ENCODE results near the gene ELK3.

DNA sequence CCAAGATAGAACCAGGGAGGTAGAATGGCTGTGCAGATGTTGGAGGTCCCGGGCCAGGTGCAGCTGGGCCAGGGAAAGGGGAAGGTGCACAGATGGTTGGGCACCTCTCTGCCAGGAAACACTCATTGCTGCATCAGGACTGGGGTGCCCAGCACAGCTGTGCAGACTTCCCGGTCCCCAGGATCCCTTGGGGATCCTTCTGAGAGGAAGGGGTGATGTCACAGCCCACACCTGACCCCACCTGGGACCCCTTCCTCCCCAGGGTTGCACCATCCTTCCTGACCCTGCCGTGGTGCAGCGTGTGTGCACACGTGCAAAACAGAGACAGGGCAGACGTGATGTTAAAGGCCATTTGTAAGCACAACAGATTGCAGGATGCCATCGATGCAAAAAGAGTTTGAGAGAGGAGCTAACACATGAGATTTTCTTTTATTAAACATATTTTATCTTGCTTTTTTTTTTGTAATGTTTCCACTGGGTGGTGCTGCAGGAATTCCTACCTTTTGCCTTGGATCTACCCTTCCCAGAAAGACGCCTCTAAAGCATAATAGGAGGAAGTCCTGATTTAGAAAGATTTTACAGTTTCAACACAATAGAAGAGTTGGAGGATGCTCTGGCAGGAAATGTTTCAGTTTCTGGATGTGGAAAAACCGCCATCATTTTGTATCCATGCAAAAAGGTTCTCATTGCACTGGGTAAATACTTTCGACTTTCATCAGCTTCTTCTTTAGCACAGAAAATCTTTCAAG, 14.8 kb downstream of the ELK3 start:
- TF ChIP-seq POLR2A (IDR thresholded peaks at IDR 0.05) = no peak
- TF ChIP-seq, protein P1, sequence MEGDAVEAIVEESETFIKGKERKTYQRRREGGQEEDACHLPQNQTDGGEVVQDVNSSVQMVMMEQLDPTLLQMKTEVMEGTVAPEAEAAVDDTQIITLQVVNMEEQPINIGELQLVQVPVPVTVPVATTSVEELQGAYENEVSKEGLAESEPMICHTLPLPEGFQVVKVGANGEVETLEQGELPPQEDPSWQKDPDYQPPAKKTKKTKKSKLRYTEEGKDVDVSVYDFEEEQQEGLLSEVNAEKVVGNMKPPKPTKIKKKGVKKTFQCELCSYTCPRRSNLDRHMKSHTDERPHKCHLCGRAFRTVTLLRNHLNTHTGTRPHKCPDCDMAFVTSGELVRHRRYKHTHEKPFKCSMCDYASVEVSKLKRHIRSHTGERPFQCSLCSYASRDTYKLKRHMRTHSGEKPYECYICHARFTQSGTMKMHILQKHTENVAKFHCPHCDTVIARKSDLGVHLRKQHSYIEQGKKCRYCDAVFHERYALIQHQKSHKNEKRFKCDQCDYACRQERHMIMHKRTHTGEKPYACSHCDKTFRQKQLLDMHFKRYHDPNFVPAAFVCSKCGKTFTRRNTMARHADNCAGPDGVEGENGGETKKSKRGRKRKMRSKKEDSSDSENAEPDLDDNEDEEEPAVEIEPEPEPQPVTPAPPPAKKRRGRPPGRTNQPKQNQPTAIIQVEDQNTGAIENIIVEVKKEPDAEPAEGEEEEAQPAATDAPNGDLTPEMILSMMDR (IDR thresholded peaks at IDR 0.05) = no peak

All from thyroid gland (tissue), 4 donors.